Effector memory CD8-positive, alpha-beta T cell (primary cell): Measurements from ENCODE around the gene PPARD.

Source experiments
- ATAC-seq: fragments of 150-1000 bp; cut with Tn5 transposase; replicated peaks from 2 replicates; pipeline ENCODE4 v1.10.0; 2021; ENCODE audit warnings: mild to moderate bottlenecking, moderate library complexity
- DNase-seq, 3 experiments: peaks; one replicate each; pipeline ENCODE4 v3.0.0; 2021
- H3K27ac Mint-ChIP-seq, 2 donors: one replicate each; pipeline ENCODE4 v1.8.0; 2022; ENCODE audit warnings: mild to moderate bottlenecking in 2 of 2, mixed read lengths in 2 of 2, moderate library complexity in 2 of 2
- H3K27me3 Mint-ChIP-seq, 2 donors: one replicate each; pipeline ENCODE4 v1.8.0; 2022; ENCODE audit warnings: mixed read lengths in 2 of 2
- H3K36me3 Mint-ChIP-seq: one replicate; pipeline ENCODE4 v1.8.0; 2022; ENCODE audit warnings: mild to moderate bottlenecking, moderate library complexity, mixed read lengths; ENCODE audit not compliant: insufficient read depth
- H3K4me1 Mint-ChIP-seq, 2 donors: one replicate each; pipeline ENCODE4 v1.8.0; 2022; ENCODE audit warnings: low read depth in 2 of 2, mixed read lengths in 2 of 2
- H3K4me3 Mint-ChIP-seq, 2 donors: one replicate each; pipeline ENCODE4 v1.8.0; 2022; ENCODE audit warnings: mild to moderate bottlenecking in 2 of 2, mixed read lengths in 2 of 2, moderate library complexity in 2 of 2
- H3K9me3 Mint-ChIP-seq, 2 donors: one replicate each; pipeline ENCODE4 v1.8.0; 2022; ENCODE audit warnings: mixed read lengths in 2 of 2

PPARD gene

GRCh38 chr6:35474942-35475570, 132.7 kb downstream of the PPARD start:
- DNase-seq = no peak
- Mint-ChIP-seq H3K27ac (peak overlapping the region in 1 of 2 donors; percentile 57), H3K27me3 (no peaks in the 10 kb centered on the region), H3K4me3 (no peak overlapping the region), H3K9me3 (no peaks in the 10 kb centered on the region), H3K36me3 (peaks cover 41% of the 10 kb centered on the region), H3K4me1 (peaks cover 9 to 15% of the 10 kb centered on the region in 2 donors)
- ATAC-seq = no peak

- H3K27ac Mint-ChIP-seq = no peak overlapping the region
- DNase-seq (no peak), ATAC-seq (no peak)
- no peak overlapping the region for H3K4me3 Mint-ChIP-seq
- no peaks in the 10 kb centered on the region for H3K9me3 Mint-ChIP-seq
- no peaks in the 10 kb centered on the region for H3K27me3 Mint-ChIP-seq
- H3K4me1 Mint-ChIP-seq = peaks cover 4 to 10% of the 10 kb centered on the region in 2 donors
- H3K36me3 Mint-ChIP-seq = peaks cover 36% of the 10 kb centered on the region
Measured at GRCh38 chr6:35475573-35475972, 133.2 kb downstream of the PPARD start.

- no peak overlapping the region for H3K27ac Mint-ChIP-seq
Measured at GRCh38 chr6:35476004-35476403, 133.6 kb downstream of the PPARD start.

GRCh38 chr6:35477028-35477427, 134.7 kb downstream of the PPARD start:
- DNase-seq (no peak), ATAC-seq (no peak)
- Mint-ChIP-seq H3K36me3 (peaks cover 22% of the 10 kb centered on the region), H3K9me3 (no peaks in the 10 kb centered on the region), H3K4me1 (peaks cover 0 to 5% of the 10 kb centered on the region in 2 donors), H3K27me3 (no peaks in the 10 kb centered on the region), H3K27ac (no peak overlapping the region), H3K4me3 (no peak overlapping the region)

More at GRCh38 chr6:35476004-35476403, 133.6 kb downstream of the PPARD start:
- peaks cover 32% of the 10 kb centered on the region for H3K36me3 Mint-ChIP-seq
- no peaks in the 10 kb centered on the region for H3K27me3 Mint-ChIP-seq
- no peak for DNase-seq
- H3K9me3 Mint-ChIP-seq = no peaks in the 10 kb centered on the region
- H3K4me1 Mint-ChIP-seq = peaks cover 0 to 7% of the 10 kb centered on the region in 2 donors
- ATAC-seq = no peak
- H3K4me3 Mint-ChIP-seq = no peak overlapping the region
